Measurements from ENCODE around the gene MYBPC3.

DNA sequence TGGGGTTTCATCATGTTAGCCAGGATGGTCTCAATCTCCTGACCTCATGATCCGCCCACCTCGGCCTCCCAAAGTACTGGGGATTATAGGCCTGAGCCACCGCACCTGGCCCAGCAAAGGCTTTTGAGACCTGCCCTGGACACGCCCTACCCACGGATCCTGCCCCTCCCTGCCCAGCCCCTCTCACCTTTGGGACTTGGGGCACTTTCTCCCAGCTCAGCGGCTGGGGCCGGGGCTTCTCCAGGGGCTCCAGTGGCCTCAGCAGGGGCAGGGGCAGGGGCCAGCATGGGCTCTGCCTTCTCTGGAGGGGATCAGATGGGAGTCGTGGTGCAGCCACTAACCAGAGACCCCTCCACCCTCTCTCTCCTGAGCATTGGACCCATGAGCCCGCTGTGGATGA is 2.2 kb downstream of the MYBPC3 start:
- TF ChIP-seq RAD21 (IDR thresholded peaks at IDR 0.05; ENCODE audit: low read depth) (no peak), YY1 (IDR thresholded peaks at IDR 0.05; ENCODE audit: low read depth) (no peak), CREB1 (IDR thresholded peaks at IDR 0.05; ENCODE audit: low read depth) (no peak), FOXM1 (IDR thresholded peaks at IDR 0.05; ENCODE audit: borderline replicate concordance, low read depth) (no peak), EP300 (IDR thresholded peaks at IDR 0.05; ENCODE audit: borderline replicate concordance) (no peak), EGR1 (IDR thresholded peaks at IDR 0.05) (no peak), CEBPB (IDR thresholded peaks at IDR 0.05) (no peak), TCF12 (IDR thresholded peaks at IDR 0.05; ENCODE audit: low read depth) (no peak), ZBTB7A (IDR thresholded peaks at IDR 0.05; ENCODE audit: low read depth) (no peak), TAF1 (IDR thresholded peaks at IDR 0.05; ENCODE audit: low read depth) (no peak), NFIC (IDR thresholded peaks at IDR 0.05) (no peak)
- TF ChIP-seq, protein P1, sequence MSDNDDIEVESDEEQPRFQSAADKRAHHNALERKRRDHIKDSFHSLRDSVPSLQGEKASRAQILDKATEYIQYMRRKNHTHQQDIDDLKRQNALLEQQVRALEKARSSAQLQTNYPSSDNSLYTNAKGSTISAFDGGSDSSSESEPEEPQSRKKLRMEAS (IDR thresholded peaks at IDR 0.05) = no peak
- TF ChIP-seq, protein P2, sequence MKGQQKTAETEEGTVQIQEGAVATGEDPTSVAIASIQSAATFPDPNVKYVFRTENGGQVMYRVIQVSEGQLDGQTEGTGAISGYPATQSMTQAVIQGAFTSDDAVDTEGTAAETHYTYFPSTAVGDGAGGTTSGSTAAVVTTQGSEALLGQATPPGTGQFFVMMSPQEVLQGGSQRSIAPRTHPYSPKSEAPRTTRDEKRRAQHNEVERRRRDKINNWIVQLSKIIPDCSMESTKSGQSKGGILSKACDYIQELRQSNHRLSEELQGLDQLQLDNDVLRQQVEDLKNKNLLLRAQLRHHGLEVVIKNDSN (IDR thresholded peaks at IDR 0.05) = no peak
- TF ChIP-seq, protein P3, sequence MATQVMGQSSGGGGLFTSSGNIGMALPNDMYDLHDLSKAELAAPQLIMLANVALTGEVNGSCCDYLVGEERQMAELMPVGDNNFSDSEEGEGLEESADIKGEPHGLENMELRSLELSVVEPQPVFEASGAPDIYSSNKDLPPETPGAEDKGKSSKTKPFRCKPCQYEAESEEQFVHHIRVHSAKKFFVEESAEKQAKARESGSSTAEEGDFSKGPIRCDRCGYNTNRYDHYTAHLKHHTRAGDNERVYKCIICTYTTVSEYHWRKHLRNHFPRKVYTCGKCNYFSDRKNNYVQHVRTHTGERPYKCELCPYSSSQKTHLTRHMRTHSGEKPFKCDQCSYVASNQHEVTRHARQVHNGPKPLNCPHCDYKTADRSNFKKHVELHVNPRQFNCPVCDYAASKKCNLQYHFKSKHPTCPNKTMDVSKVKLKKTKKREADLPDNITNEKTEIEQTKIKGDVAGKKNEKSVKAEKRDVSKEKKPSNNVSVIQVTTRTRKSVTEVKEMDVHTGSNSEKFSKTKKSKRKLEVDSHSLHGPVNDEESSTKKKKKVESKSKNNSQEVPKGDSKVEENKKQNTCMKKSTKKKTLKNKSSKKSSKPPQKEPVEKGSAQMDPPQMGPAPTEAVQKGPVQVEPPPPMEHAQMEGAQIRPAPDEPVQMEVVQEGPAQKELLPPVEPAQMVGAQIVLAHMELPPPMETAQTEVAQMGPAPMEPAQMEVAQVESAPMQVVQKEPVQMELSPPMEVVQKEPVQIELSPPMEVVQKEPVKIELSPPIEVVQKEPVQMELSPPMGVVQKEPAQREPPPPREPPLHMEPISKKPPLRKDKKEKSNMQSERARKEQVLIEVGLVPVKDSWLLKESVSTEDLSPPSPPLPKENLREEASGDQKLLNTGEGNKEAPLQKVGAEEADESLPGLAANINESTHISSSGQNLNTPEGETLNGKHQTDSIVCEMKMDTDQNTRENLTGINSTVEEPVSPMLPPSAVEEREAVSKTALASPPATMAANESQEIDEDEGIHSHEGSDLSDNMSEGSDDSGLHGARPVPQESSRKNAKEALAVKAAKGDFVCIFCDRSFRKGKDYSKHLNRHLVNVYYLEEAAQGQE (IDR thresholded peaks at IDR 0.05; ENCODE audit: low read depth) = no peak
